GM21360 (cell line): ENCODE data around the gene PLEKHA3.
"Not testable (repeated sequence)": the region's sequence is repeated elsewhere in the genome, so short reads cannot be mapped to it uniquely, and the experiment has no call there.

Source experiments
- ATAC-seq: cut with Tn5 transposase; IDR thresholded peaks from one replicate; pipeline ENCODE4 v1.9.1; 2021; ENCODE audit warnings: mild to moderate bottlenecking, moderate library complexity; ENCODE audit not compliant: unreplicated experiment

Gene PLEKHA3

GRCh38 chr2:178480227-178481181 is at the start of gene PLEKHA3:
TSS of gene PLEKHA3 (plus strand) at chr2:178480457. CDS start at chr2:178480870, 413 bp downstream.
- peak; percentile 57 for ATAC-seq

GRCh38 chr2:178436662-178437061 is 43.6 kb upstream of the PLEKHA3 start:
- no peak for ATAC-seq

- no peak for ATAC-seq
Measured at GRCh38 chr2:178441426-178441825, 38.8 kb upstream of the PLEKHA3 start.

- ATAC-seq: no peak
Measured at GRCh38 chr2:178448968-178449661, 31.1 kb upstream of the PLEKHA3 start.

GRCh38 chr2:178449700-178450523 is 30.3 kb upstream of the PLEKHA3 start:
- ATAC-seq: peak; percentile 5

DNA sequence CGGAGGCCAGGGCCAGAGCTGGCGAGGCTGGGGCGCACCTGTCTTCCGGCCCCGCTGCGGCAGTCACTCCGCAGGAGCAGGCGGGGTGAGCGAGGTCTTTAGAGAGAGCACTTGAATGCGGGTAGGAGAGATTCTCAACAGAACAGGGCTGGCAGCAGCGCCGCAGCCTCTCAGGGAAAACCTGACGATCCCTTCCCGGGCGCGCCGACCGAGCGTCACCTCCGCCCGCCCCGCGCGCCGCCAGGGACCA is 29.8 kb upstream of the PLEKHA3 start:
- ATAC-seq: peak; percentile 39

- peak; percentile 75 for ATAC-seq
Measured at GRCh38 chr2:178450774-178451525, 29.3 kb upstream of the PLEKHA3 start, which contains the start of the genes PJVK and PRKRA. TSS of gene PJVK (plus strand) at chr2:178451378. CDS start at chr2:178453410, 2,032 bp downstream. TSS of gene PRKRA (minus strand) at chr2:178451175. CDS start at chr2:178451030, 145 bp downstream.

- no peak for ATAC-seq
Measured at GRCh38 chr2:178452334-178452733, 27.9 kb upstream of the PLEKHA3 start.

GRCh38 chr2:178452870-178453269 is 27.4 kb upstream of the PLEKHA3 start:
- no peak for ATAC-seq

GRCh38 chr2:178455947-178456346 is 24.3 kb upstream of the PLEKHA3 start:
- no peak for ATAC-seq

DNA sequence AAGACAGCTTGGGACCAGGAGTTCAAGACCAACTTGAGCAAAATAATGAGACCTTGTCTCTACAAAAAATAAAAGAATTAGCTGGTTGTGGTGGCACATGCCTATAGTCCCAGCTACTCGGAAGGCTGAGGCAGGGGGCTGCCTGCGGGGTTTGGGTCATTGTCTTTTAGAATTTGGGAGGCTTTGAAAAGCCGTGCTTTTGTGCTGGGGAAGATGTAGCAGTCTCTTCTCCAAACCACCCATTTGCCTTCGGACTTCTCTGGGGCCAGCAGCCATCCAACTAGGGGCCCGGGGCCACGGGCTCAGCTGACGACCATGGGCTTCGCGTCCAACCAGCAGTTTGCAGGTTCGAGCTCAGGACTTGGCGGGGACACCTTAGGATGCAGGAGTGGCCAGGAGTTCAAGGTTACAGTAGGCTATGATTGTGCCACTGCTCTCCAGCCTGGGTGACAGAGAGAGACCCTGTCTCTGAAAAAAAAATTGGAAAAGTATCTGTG is 22.8 kb upstream of the PLEKHA3 start:
- no peak for ATAC-seq

GRCh38 chr2:178469219-178469849 is 10.9 kb upstream of the PLEKHA3 start:
- ATAC-seq: no peak

DNA sequence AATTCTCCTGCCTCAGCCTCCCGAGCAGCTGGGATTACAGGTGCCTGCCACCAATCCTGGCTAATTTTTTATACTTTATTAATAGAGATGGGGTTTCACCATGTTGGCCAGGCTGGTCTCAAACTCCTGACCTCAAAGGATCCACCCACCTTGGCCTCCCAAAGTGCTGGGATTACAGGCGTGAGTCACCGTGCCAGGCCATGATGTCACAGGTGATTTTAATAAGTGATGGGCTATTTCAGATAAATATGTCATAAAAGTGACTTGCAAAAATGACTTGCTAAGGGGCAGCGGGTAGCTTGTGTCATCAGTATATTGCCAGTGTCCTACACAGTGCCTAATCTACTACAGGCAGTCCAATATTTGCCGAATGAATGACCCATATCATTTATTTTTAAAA is 8.9 kb upstream of the PLEKHA3 start:
- not testable (repeated sequence) for ATAC-seq

DNA sequence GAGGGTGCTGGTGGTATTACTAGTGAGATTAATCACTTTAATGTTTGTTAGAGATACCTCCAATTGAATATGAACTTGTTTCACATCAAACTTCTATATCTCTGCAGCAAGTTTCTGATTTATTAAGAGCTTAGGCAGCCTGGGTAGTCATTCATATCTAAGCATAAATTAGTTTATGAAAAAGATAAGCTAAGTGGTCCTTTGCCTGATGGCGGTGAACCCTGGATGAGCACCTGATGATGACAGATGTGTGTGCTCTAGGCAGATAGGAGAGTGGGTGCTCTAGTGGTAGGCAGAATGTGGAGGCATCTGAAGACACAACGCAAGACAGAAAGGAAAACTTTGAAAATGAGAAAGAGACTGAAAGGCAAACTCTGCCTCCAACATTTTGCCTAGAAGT is 6.9 kb upstream of the PLEKHA3 start:
- ATAC-seq: no peak

DNA sequence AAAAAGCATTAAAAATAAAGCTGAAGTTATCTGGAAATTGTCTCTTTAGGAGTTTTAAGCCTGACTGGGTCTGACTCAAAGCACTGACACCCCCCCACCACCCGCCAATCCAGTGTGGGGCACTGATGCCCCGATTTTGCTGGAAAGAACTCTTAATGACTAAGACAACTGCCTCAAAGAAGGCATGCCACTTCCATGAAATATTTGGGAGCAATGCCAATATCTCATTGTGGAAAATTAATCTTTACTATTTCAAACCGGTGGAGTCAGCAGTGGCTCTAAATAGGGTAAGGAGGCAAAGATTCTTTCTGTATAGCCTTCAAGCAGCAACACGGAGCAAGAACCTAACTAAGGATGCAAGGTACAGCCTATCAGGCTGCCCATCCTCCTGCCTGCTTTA is 6.3 kb upstream of the PLEKHA3 start:
- ATAC-seq: no peak

GRCh38 chr2:178474560-178474959 is 5.7 kb upstream of the PLEKHA3 start:
- no peak for ATAC-seq

DNA sequence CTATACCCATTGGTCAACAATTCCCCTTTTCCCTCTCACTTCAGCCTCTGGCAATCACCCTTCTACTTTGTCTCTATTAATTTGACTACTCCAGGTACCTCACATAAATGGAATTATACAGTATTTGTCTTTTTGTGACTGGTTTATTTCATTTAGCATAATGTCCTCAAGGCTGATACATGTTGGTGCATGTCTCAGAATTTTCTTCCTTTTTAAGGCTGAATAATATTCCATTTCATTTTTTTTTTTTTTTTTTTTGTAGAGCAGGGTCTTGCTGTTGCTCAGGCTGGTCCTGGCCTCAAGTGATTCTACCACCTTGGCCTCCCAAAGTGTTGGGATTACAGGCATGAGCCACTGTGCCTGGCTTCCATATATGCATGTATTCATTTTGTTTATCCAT is 3.8 kb upstream of the PLEKHA3 start:
- no peak for ATAC-seq

DNA sequence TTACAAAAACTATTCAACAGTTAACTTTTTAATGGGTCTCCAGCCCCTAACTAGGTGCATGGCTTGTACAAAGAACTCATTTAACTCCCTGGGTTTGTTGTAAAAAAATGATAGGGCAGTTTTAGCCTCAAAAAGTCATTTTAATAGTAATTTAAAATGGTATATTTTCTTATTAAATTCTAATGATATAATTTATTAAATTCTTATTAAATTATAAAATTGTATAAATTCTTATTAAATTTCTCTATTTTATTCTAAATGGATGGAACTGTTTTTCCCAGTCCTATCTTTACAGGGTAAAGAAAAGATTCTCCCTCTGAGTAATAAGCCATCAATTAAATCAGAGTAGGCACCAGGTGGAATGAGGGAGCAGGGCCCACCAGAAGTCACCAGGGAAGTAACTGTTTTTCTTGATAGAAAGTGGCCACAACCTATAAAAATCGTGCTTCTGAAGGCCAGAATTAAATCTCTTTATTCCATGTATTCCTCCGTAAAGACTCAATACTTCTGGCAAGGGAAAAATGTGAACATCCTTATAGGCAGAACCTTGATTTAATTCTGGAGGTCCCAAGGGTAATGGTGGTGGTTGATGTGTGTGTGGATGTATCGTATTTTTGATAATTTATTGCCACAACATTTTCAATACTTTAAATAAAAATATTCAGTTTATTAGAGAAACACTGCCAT is 2.7 kb upstream of the PLEKHA3 start:
- no peak for ATAC-seq

DNA sequence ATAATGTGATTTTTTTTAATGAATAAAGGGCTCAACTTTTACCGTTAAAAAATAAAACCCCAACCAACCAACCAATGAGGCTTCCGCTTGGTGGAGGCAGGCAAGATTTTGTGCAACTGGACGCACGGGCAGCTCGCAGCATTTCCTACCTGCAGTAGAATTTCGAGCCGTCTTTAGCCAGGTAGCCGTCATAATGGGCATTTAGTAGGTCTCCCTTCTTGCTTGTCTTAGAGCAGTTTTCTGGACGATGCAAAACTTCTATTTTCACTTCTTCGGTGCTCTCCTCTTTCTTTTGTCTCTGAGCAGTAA is 2.2 kb upstream of the PLEKHA3 start:
- no peak for ATAC-seq
